Measurements from ENCODE around the gene GPBP1L1. TPM values are rescaled to one million over a fixed set of nuclear protein-coding genes. Genes with fewer than 3 reads are reported as not detected.
"Not testable (repeated sequence)": the region's sequence is repeated elsewhere in the genome, so short reads cannot be mapped to it uniquely, and the experiment has no call there.

Gene GPBP1L1
- total RNA-seq, 4 donors from 2014 or later, result 161 to 258 (median 238) TPM

- no peak for DNase-seq
- Histone ChIP-seq H3K4me1 (no peaks in the 10 kb centered on the region), H3K36me3 (peaks cover 0 to 75% (median 0%) of the 10 kb centered on the region in 3 donors), H3K27ac (no peak overlapping the region), H3K4me3 (no peak overlapping the region), H3K27me3 (no peaks in the 10 kb centered on the region), H3K9me3 (no peaks in the 10 kb centered on the region)
- TF ChIP-seq CTCF (IDR thresholded peaks at IDR 0.05), result no peak
Measured at GRCh38 chr1:45610589-45611226, 75.6 kb downstream of the GPBP1L1 start.

GRCh38 chr1:45608175-45609156 is 77.9 kb downstream of the GPBP1L1 start:
- peaks cover 0 to 61% (median 0%) of the 10 kb centered on the region in 3 donors for H3K36me3 ChIP-seq
- H3K9me3 ChIP-seq, result no peaks in the 10 kb centered on the region
- no peaks in the 10 kb centered on the region for H3K4me1 ChIP-seq
- TF ChIP-seq POLR2A (IDR thresholded peaks at IDR 0.05) (no peak), CTCF (IDR thresholded peaks at IDR 0.05) (no peak)
- H3K4me3 ChIP-seq, result no peak overlapping the region
- H3K27ac ChIP-seq, result peak overlapping the region in 1 of 4 donors; percentile 40
- H3K27me3 ChIP-seq, result no peaks in the 10 kb centered on the region
- DNase-seq, result peak in 1 of 3 donors; percentile 45

- Histone ChIP-seq H3K27me3 (no peaks in the 10 kb centered on the region), H3K36me3 (peaks cover 0 to 55% (median 0%) of the 10 kb centered on the region in 3 donors), H3K27ac (no peak overlapping the region), H3K9me3 (no peaks in the 10 kb centered on the region), H3K4me3 (no peak overlapping the region), H3K4me1 (no peaks in the 10 kb centered on the region)
- no peak for DNase-seq
- TF ChIP-seq POLR2A (IDR thresholded peaks at IDR 0.05) (no peak), CTCF (IDR thresholded peaks at IDR 0.05) (no peak)
Measured at GRCh38 chr1:45607404-45608074, 78.8 kb downstream of the GPBP1L1 start.

GRCh38 chr1:45604239-45604638 is 82.1 kb downstream of the GPBP1L1 start:
- peaks cover 0 to 38% (median 0%) of the 10 kb centered on the region in 3 donors for H3K36me3 ChIP-seq
- H3K9me3 ChIP-seq, result no peaks in the 10 kb centered on the region
- DNase-seq, result no peak
- H3K4me3 ChIP-seq, result no peak overlapping the region
- H3K27ac ChIP-seq, result no peak overlapping the region
- TF ChIP-seq CTCF (IDR thresholded peaks at IDR 0.05) (no peak), POLR2A (IDR thresholded peaks at IDR 0.05) (no peak)
- no peaks in the 10 kb centered on the region for H3K4me1 ChIP-seq
- no peaks in the 10 kb centered on the region for H3K27me3 ChIP-seq

GRCh38 chr1:45596765-45597164 is 89.6 kb downstream of the GPBP1L1 start:
- not testable (repeated sequence) for H3K4me1 ChIP-seq, H3K9me3 ChIP-seq, H3K4me3 ChIP-seq, H3K27me3 ChIP-seq, DNase-seq, H3K27ac ChIP-seq
- peaks cover 0 to 34% (median 0%) of the 10 kb centered on the region in 3 donors for H3K36me3 ChIP-seq
